Osteocyte (in vitro differentiated cells): ENCODE data around the gene PDCD2L. TPM values are rescaled to one million over a fixed set of nuclear protein-coding genes. Genes with fewer than 3 reads are reported as not detected.
"Not testable (repeated sequence)": the region's sequence is repeated elsewhere in the genome, so short reads cannot be mapped to it uniquely, and the experiment has no call there.

ENCODE experiments used
- DNase-seq: peaks from one replicate; pipeline ENCODE4 v3.0.0; 2021; ENCODE audit warnings: mixed read lengths; ENCODE audit not compliant: unreplicated experiment; ENCODE audit errors: extremely low spot score
- H3K27ac Mint-ChIP-seq: one replicate; pipeline ENCODE4 v1.8.0; 2021; ENCODE audit warnings: mild to moderate bottlenecking, mixed read lengths; ENCODE audit not compliant: unreplicated experiment
- H3K27me3 Mint-ChIP-seq: one replicate; pipeline ENCODE4 v1.8.0; 2021; ENCODE audit warnings: mixed read lengths; ENCODE audit not compliant: unreplicated experiment
- H3K36me3 Mint-ChIP-seq: one replicate; pipeline ENCODE4 v1.8.0; 2021; ENCODE audit warnings: mixed read lengths; ENCODE audit not compliant: unreplicated experiment
- H3K4me1 Mint-ChIP-seq: one replicate; pipeline ENCODE4 v1.8.0; 2021; ENCODE audit warnings: mixed read lengths; ENCODE audit not compliant: unreplicated experiment
- H3K4me3 Mint-ChIP-seq: one replicate; pipeline ENCODE4 v1.8.0; 2021; ENCODE audit warnings: mild to moderate bottlenecking, moderate library complexity, mixed read lengths; ENCODE audit not compliant: unreplicated experiment
- H3K9me3 Mint-ChIP-seq: one replicate; pipeline ENCODE4 v1.8.0; 2021; ENCODE audit warnings: mixed read lengths; ENCODE audit not compliant: unreplicated experiment
- total RNA-seq: library from RNA; stranded (reverse); gene quantifications from 2 replicates; pipeline ENCODE4 v1.2.1, GENCODE V29; 2021
- TF ChIP-seq, protein P1 (sequence below): fragments of 200-600 bp; sonication (generic); IDR thresholded peaks from 2 replicates; pipeline ENCODE4 v1.5.0; 2021; ENCODE audit warnings: antibody characterized with exemption, mild to moderate bottlenecking, moderate library complexity

PDCD2L gene
- total RNA-seq, 1 donor from 2014 or later = 11.1 TPM

DNA sequence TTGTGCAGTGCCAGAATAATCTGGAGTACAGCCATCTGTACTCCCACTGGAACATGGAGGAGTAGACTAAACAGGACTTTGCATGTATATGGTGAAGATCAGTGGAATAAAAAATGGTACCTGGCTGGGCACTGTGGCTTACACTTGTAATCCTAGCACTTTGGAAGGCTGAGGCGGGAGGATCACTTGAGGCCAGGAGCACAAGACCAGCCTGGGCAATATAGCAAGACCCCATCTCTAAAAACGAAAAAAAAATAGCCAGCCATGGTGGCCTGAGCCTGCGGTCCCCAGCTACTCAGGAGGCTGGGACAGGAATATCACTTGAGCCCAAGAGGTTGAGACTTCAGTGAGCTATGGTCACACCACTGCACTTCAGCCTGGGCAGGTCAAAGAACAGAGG, 44.0 kb downstream of the PDCD2L start:
- TF ChIP-seq, protein P1, sequence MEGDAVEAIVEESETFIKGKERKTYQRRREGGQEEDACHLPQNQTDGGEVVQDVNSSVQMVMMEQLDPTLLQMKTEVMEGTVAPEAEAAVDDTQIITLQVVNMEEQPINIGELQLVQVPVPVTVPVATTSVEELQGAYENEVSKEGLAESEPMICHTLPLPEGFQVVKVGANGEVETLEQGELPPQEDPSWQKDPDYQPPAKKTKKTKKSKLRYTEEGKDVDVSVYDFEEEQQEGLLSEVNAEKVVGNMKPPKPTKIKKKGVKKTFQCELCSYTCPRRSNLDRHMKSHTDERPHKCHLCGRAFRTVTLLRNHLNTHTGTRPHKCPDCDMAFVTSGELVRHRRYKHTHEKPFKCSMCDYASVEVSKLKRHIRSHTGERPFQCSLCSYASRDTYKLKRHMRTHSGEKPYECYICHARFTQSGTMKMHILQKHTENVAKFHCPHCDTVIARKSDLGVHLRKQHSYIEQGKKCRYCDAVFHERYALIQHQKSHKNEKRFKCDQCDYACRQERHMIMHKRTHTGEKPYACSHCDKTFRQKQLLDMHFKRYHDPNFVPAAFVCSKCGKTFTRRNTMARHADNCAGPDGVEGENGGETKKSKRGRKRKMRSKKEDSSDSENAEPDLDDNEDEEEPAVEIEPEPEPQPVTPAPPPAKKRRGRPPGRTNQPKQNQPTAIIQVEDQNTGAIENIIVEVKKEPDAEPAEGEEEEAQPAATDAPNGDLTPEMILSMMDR = no peak
- no peak overlapping the region for H3K4me3 Mint-ChIP-seq
- no peaks in the 10 kb centered on the region for H3K27me3 Mint-ChIP-seq
- H3K27ac Mint-ChIP-seq = no peak overlapping the region
- H3K36me3 Mint-ChIP-seq = peaks cover 62% of the 10 kb centered on the region
- H3K4me1 Mint-ChIP-seq = peaks cover 6% of the 10 kb centered on the region
- H3K9me3 Mint-ChIP-seq = no peaks in the 10 kb centered on the region
- no peak for DNase-seq

GRCh38 chr19:34452723-34453122, 48.5 kb downstream of the PDCD2L start:
- peak overlapping the region; percentile 3 for H3K27ac Mint-ChIP-seq
- H3K4me1 Mint-ChIP-seq = peaks cover 7% of the 10 kb centered on the region
- DNase-seq = no peak
- H3K4me3 Mint-ChIP-seq = no peak overlapping the region
- H3K27me3 Mint-ChIP-seq = no peaks in the 10 kb centered on the region
- TF ChIP-seq, protein P1 = no peak
- no peaks in the 10 kb centered on the region for H3K9me3 Mint-ChIP-seq
- peaks cover 48% of the 10 kb centered on the region for H3K36me3 Mint-ChIP-seq

DNA sequence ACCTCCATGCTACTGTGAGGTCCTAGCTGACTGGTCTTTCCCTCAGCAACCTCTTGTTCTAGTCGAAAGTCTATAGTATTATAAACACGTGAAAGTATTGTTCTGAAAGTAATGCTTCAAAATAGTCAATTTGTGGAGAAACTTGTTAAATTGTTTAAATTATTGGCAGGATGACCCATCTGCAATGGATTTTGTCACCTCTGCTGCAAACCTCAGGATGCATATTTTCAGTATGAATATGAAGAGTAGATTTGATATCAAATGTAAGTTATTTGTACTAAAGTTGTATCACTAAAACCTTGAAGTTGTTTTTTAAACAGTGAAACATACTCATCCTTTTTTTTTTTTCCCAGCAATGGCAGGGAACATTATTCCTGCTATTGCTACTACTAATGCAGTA, 49.9 kb downstream of the PDCD2L start:
- no peak overlapping the region for H3K4me3 Mint-ChIP-seq
- no peak for DNase-seq
- TF ChIP-seq, protein P1 = no peak
- H3K27ac Mint-ChIP-seq = no peak overlapping the region
- H3K27me3 Mint-ChIP-seq = no peaks in the 10 kb centered on the region
- peaks cover 7% of the 10 kb centered on the region for H3K4me1 Mint-ChIP-seq
- peaks cover 44% of the 10 kb centered on the region for H3K36me3 Mint-ChIP-seq
- no peaks in the 10 kb centered on the region for H3K9me3 Mint-ChIP-seq

GRCh38 chr19:34454685-34455084, 50.5 kb downstream of the PDCD2L start:
- H3K27ac Mint-ChIP-seq = no peak overlapping the region

DNA sequence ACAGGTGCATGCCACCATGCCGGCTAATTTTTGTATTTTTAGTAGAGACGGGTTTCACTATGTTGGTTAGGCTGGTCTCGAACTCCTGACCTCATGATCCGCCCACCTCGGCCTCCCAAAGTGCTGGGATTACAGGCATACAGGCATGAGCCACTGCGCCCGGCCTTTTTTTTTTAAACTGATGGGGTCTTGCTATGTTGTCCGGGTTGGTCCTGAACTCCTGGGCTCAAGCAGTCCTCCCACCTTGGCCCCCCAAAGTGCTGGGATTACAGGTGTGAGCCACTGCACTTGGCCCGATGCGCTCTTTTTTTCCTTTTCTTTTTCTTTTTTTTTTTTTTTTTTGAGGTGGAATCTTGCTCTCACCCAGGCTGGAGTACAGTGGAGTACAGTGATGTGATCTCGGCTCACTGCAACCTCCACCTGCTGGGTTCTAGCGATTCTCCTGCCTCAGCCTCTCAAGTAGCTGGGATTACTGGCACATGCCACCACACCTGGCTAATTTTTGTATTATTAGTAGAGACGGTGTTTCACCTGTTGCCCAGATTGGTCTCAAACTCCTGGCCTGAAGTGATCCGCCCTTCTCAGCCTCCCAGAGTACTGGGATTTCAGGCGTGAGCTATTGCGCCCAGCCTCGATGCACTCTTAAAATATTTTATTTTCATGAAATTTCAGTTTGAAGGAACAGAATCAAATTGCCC, 51.7 kb downstream of the PDCD2L start:
- not testable (repeated sequence) for H3K27me3 Mint-ChIP-seq, H3K9me3 Mint-ChIP-seq, H3K4me1 Mint-ChIP-seq, H3K4me3 Mint-ChIP-seq, H3K27ac Mint-ChIP-seq, DNase-seq
- H3K36me3 Mint-ChIP-seq = peaks cover 48% of the 10 kb centered on the region

More at GRCh38 chr19:34454685-34455084, 50.5 kb downstream of the PDCD2L start:
- Mint-ChIP-seq H3K4me1 (peaks cover 7% of the 10 kb centered on the region), H3K27me3 (no peaks in the 10 kb centered on the region), H3K9me3 (no peaks in the 10 kb centered on the region), H3K36me3 (peaks cover 44% of the 10 kb centered on the region), H3K4me3 (no peak overlapping the region)
- no peak for DNase-seq
- TF ChIP-seq, protein P1 = no peak
